Loucy (cell line): Measurements from ENCODE around the gene NID2.
A peak's percentile ranks its signal among the peaks of the same experiment; 100 is the strongest.

Experiments
- H2AFZ ChIP-seq: fragments of 200-600 bp; sonication (generic); 2 replicates; pipeline ENCODE4 v1.6.0; 2016; ENCODE audit warnings: antibody characterized with exemption, mild to moderate bottlenecking, low read length, moderate library complexity
- H3F3A ChIP-seq: fragments of 200-600 bp; 2 replicates; pipeline ENCODE4 v1.6.0; 2016; ENCODE audit warnings: antibody characterized with exemption, low read depth, mild to moderate bottlenecking
- H3K27me3 ChIP-seq: fragments of 200-600 bp; sonication (generic); 2 replicates; pipeline ENCODE4 v1.6.1; 2014; ENCODE audit warnings: low read length, mild to moderate bottlenecking; ENCODE audit not compliant: insufficient read depth, poor library complexity, severe bottlenecking
- H3K36me3 ChIP-seq: fragments of 200-600 bp; sonication (generic); 2 replicates; pipeline ENCODE4 v1.6.1; 2016; ENCODE audit warnings: low read length; ENCODE audit not compliant: insufficient read depth
- H3K4me1 ChIP-seq: fragments of 200-600 bp; sonication (generic); 2 replicates; pipeline ENCODE4 v1.5.1; 2014; ENCODE audit warnings: low read length, mild to moderate bottlenecking; ENCODE audit not compliant: insufficient read depth, poor library complexity, severe bottlenecking
- H3K4me2 ChIP-seq: fragments of 200-600 bp; sonication (generic); 2 replicates; pipeline ENCODE4 v1.6.0; 2014; ENCODE audit warnings: antibody characterized with exemption, low read length, low read depth, mild to moderate bottlenecking; ENCODE audit not compliant: poor library complexity, severe bottlenecking
- H3K4me3 ChIP-seq: fragments of 200-600 bp; sonication (generic); 2 replicates; pipeline ENCODE4 v1.5.1; 2014; ENCODE audit warnings: low read length, mild to moderate bottlenecking, mixed read lengths; ENCODE audit not compliant: poor library complexity, severe bottlenecking
- H3K79me2 ChIP-seq: fragments of 200-600 bp; sonication (generic); 2 replicates; pipeline ENCODE4 v1.6.1; 2014; ENCODE audit warnings: low read length; ENCODE audit not compliant: insufficient read depth
- H3K9ac ChIP-seq: fragments of 200-600 bp; sonication (generic); 2 replicates; pipeline ENCODE4 v1.6.0; 2014; ENCODE audit warnings: mild to moderate bottlenecking, low read depth, low read length, moderate library complexity; ENCODE audit not compliant: poor library complexity, severe bottlenecking
- H3K9me2 ChIP-seq: fragments of 200-600 bp; sonication (generic); replicated peaks from 2 replicates; pipeline ENCODE4 v1.6.1; 2016; ENCODE audit warnings: low read depth, low read length, mixed read lengths
- H3K9me3 ChIP-seq: fragments of 200-600 bp; sonication (generic); 2 replicates; pipeline ENCODE4 v1.6.1; 2014; ENCODE audit warnings: mild to moderate bottlenecking, antibody characterized with exemption, low read length, low read depth; ENCODE audit not compliant: insufficient read depth
- H4K20me1 ChIP-seq: fragments of 200-600 bp; sonication (generic); 2 replicates; pipeline ENCODE4 v1.6.0; 2014; ENCODE audit warnings: antibody characterized with exemption, low read length, mild to moderate bottlenecking; ENCODE audit not compliant: insufficient read depth, poor library complexity, severe bottlenecking
- EZH2phosphoT487 ChIP-seq: fragments of 200-600 bp; IDR thresholded peaks from 2 replicates; pipeline ENCODE4 v1.6.1; 2018; ENCODE audit warnings: antibody characterized with exemption, mild to moderate bottlenecking, moderate library complexity, borderline replicate concordance
- TF ChIP-seq, protein P1 (sequence below): fragments of 200-600 bp; sonication (generic); conservative IDR thresholded peaks from 2 replicates; pipeline ENCODE4 v1.5.1; 2014; ENCODE audit warnings: mild to moderate bottlenecking, antibody characterized with exemption, low read length

The NID2 gene

DNA sequence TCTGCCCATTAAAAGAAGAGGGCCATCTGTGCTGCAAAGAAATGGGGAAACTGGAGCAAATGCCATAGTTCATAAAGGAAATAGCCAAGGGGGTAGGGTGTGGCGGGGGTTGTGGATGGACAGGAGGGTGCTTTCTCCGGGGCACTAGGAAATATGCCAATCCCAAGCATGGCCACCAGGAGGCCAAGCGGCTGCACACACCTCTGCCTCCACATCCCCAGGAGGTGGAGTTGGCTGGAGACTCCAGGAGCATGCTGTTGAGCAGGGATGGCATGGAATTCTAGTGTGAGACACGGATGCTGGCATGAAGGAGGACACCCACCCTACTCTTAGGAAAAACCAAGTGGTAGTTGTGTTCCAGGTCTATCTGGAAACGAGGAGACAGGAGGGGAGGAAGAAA, 25.2 kb downstream of the NID2 start:
- H3K27me3 ChIP-seq: no peaks in the 10 kb centered on the region
- no peak overlapping the region for H3K9ac ChIP-seq
- no peaks in the 10 kb centered on the region; the same call in 1 of the 2 replicates for H3K36me3 ChIP-seq
- no peaks in the 10 kb centered on the region for H3F3A ChIP-seq
- no peaks in the 10 kb centered on the region for H3K4me1 ChIP-seq
- no peak for TF ChIP-seq EZH2phosphoT487
- TF ChIP-seq, protein P1, sequence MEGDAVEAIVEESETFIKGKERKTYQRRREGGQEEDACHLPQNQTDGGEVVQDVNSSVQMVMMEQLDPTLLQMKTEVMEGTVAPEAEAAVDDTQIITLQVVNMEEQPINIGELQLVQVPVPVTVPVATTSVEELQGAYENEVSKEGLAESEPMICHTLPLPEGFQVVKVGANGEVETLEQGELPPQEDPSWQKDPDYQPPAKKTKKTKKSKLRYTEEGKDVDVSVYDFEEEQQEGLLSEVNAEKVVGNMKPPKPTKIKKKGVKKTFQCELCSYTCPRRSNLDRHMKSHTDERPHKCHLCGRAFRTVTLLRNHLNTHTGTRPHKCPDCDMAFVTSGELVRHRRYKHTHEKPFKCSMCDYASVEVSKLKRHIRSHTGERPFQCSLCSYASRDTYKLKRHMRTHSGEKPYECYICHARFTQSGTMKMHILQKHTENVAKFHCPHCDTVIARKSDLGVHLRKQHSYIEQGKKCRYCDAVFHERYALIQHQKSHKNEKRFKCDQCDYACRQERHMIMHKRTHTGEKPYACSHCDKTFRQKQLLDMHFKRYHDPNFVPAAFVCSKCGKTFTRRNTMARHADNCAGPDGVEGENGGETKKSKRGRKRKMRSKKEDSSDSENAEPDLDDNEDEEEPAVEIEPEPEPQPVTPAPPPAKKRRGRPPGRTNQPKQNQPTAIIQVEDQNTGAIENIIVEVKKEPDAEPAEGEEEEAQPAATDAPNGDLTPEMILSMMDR: peak; percentile 78
- no peak overlapping the region for H2AFZ ChIP-seq
- no peaks in the 10 kb centered on the region for H3K9me3 ChIP-seq
- H3K9me2 ChIP-seq: no peaks in the 10 kb centered on the region
- H3K4me2 ChIP-seq: no peak overlapping the region
- H3K4me3 ChIP-seq: no peak overlapping the region
- no peaks in the 10 kb centered on the region for H4K20me1 ChIP-seq
- no peaks in the 10 kb centered on the region for H3K79me2 ChIP-seq

DNA sequence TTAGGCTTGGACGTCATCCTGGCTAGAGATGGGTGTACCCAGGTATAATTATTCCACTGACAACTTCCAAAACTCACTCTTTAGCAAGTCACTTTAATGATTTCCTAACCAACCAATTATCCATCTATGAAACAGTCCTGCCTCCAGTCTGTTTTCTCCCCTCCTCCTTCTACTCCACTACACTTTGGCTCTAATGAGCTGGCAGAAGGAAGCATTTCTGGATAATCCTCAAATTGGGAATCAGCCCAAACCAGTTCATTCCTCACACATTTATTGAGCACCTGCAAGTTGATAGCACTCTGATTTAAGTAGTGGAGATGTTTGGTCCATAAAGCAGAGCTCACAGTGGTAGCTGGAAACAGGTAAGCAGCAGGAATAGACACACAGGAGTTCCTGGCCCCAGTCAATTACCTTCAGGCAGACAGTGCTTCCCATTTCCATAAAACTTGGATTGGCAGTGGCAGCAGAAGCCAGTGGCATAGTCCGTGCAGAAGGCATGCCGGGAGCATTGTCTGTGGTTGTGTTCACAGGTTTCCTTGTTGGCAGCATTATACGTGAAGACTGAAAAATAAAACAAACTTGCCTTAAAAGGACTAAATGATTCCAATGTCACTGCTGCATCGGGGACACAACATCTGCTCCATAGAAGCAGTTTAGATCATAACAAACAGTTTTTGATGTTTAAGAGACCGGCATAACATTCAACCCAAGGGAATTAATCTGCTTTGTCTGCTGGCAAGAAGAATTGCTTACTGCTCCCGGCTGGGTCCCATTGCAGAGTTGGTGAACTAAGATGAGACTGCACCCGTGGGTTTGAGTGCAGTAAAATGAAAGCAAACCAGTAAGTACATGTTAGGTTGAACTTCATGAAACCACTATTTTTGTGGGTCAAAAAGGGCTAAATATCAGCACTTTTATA, 26.2 kb downstream of the NID2 start:
- H3K9ac ChIP-seq: no peak overlapping the region
- no peaks in the 10 kb centered on the region for H3K4me1 ChIP-seq
- TF ChIP-seq, protein P1: no peak
- no peak for TF ChIP-seq EZH2phosphoT487
- no peaks in the 10 kb centered on the region for H3K79me2 ChIP-seq
- H3K36me3 ChIP-seq: no peaks in the 10 kb centered on the region; the same call in 1 of the 2 replicates
- no peaks in the 10 kb centered on the region for H3K27me3 ChIP-seq
- no peaks in the 10 kb centered on the region for H3K9me2 ChIP-seq
- H3K4me3 ChIP-seq: no peak overlapping the region
- no peak overlapping the region for H2AFZ ChIP-seq
- no peak overlapping the region for H3K4me2 ChIP-seq
- no peaks in the 10 kb centered on the region for H4K20me1 ChIP-seq
- no peaks in the 10 kb centered on the region for H3K9me3 ChIP-seq
- no peaks in the 10 kb centered on the region for H3F3A ChIP-seq

DNA sequence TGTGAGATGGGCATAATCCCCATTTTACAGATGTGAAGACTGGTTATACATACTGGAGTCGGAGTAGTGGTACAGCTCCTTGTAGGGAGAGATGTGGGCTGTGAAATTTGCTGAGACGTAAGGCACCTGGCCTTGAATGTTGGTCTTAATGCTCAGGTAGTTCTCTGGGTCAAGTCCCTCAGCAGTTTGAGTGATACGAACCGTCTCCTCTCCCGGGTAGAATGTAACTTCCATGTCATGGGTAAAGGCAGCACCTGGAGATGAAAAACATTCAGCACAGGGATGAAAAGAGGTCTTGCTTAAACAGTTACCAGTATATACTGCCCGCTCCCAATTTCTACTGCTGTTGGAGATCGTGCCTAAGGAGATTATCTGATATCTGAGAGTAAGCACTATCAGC, 28.3 kb downstream of the NID2 start:
- H3K27me3 ChIP-seq: no peaks in the 10 kb centered on the region
- H3K79me2 ChIP-seq: no peaks in the 10 kb centered on the region
- no peak overlapping the region for H3K4me3 ChIP-seq
- no peaks in the 10 kb centered on the region for H3K9me2 ChIP-seq
- no peak overlapping the region for H3K4me2 ChIP-seq
- no peak for TF ChIP-seq EZH2phosphoT487
- TF ChIP-seq, protein P1: no peak
- no peaks in the 10 kb centered on the region for H3K4me1 ChIP-seq
- no peaks in the 10 kb centered on the region for H3K9me3 ChIP-seq
- no peaks in the 10 kb centered on the region for H4K20me1 ChIP-seq
- H3K9ac ChIP-seq: no peak overlapping the region
- no peak overlapping the region for H2AFZ ChIP-seq
- no peaks in the 10 kb centered on the region for H3F3A ChIP-seq
- H3K36me3 ChIP-seq: no peaks in the 10 kb centered on the region; the same call in 1 of the 2 replicates
